GM21825 (cell line): ENCODE data around the gene ERAL1.
"Not testable (repeated sequence)": the region's sequence is repeated elsewhere in the genome, so short reads cannot be mapped to it uniquely, and the experiment has no call there.

ENCODE experiments used
- ATAC-seq: cut with Tn5 transposase; IDR thresholded peaks from one replicate; pipeline ENCODE4 v1.9.1; 2021; ENCODE audit warnings: mild to moderate bottlenecking, moderate library complexity; ENCODE audit not compliant: unreplicated experiment

Gene ERAL1

GRCh38 chr17:28878158-28878910, 23.5 kb downstream of the ERAL1 start:
- no peak for ATAC-seq

GRCh38 chr17:28878981-28879380, 24.2 kb downstream of the ERAL1 start:
- ATAC-seq, result no peak

DNA sequence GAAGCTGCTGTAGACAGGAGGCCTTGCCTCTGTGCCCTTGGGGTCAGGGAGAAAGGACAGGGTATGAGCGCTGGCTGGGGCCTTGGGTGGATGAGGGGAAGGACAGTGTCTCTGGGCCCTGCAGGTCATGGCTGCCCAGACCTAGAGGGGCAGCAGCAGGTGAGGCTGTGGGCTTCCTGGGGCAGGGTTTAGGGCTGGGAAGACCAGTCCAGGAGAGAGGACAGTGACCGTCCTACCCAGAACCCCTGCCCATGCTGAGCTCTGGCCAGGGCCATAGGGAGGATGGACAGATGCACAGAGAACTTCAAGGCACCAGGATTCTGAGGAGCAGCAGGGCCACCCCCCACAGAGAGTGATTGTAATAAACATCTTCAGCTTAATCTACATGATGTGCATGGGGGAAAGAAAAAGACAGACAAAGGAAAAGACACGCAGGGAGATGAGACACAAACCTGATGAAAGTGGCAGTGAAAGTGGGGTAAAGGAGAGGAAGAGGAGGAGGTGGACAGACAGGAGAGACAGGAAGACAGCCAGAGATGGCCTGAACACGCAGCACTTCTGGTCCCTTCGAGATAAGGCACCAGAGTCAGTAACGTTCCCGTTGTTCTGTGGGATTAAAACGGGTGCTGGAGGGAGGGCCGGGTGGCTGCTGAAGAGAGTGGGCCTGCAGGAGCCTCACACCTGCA, 25.2 kb downstream of the ERAL1 start:
- no peak for ATAC-seq

DNA sequence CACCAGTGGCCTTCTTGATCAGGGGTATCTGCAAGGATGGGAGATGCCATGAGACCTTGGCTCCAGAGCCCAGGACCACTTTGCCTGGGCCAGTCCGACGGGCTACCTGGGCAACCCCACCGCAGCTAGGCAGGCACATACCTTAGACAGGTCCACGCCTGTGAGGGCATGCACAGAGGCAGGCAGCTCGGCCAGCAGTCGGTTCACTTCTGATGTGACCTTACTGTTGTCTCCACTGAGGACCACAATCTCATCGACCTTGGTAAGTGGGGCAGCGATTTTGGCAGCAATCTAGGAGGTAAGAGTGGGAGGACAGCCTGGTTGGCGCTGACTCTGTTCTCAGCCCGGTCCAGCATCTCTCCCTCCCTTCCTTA, 25.7 kb downstream of the ERAL1 start:
- no peak for ATAC-seq

GRCh38 chr17:28881533-28882056, 26.8 kb downstream of the ERAL1 start:
- ATAC-seq, result no peak

DNA sequence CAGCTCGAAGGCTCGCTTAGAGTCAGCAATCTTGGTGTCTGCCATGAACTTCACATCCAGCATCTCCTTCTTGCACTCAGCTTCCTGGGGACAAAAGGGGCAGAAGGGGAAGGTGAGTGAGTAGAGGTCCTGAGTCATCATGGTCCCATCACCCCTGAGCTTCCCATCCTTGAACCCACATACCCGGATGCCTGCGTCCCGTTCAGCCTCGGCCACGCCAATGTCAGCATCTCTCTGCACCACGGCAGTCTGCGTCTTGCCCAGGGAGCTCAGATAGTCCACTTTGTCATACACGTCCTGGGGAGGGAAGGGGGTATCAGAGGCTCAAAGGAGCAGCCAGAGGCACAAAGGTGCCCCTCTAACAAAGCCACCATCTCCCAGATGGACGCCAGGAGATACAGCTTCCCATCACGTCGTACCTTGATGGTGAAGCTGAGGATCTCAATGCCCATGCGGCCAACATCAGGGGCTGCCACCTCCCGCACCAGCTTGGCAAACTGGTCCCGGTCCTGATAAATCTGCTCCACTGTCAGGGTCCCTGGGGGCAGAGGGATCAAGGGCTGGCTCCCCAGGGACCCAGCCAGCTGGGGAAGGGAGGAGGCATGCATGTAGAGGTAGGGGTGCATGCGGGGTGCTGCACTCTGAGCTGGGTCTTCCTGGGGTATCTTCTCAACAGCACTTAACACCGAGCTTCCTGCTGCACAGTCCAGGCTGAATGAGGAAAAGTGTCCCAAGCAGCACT, 27.5 kb downstream of the ERAL1 start:
- ATAC-seq, result no peak

DNA sequence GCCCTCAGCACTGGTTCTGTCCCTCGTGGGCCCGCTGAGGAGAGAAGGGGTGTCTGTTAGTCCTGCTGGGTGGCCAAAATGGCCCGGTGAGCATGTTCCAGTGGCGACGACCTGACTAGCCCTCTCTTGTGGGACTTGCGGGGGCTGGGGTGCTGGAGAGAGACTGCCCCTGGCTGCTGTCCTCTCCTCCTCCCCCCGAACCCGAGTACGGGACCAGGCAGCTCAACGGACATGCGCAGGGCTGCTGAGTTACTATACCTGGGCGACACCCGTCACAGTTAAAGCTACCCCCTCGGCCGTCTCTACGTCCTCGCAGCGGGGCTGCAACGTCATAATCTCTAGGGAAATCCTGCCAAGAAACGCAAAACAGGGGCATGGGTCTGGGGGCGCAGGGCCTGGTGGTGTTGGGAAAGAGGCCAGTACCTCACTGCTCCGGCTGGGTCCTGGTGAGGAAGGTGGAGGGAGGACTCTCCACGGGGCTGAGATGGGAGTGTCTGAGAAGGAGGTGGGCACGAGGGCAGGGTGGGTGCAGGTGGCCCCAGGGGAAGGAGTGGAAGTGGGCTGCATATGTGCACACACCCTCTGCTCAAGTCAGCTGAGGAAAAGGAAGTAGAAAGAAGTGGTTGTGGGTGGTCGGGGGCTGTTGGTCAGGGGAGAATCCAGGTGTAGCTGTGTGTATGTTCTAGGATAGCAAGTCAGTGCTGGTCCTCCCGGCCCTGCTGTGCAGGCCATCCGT, 29.3 kb downstream of the ERAL1 start:
- ATAC-seq, result no peak

- no peak for ATAC-seq
Observed at GRCh38 chr17:28885363-28885762, 30.5 kb downstream of the ERAL1 start.

DNA sequence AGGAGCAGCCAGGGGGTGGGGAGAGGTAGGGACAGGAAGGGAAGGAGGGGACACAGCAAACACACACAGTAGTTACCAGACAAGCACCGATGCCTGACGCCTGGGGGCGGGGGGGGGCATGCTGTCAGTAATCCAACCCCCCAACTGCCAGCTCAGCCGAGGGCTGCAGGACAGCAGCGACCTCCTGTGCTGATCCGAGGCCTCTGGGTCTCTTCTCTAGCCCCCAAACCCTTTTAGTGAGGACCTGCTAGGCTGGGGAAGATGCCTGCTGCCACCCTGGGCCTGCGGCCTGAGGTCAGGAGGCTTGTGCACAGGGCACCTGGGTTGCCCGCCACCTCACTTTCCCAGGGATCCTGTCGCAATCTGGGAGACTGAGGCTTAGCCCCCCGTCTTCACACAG, 31.1 kb downstream of the ERAL1 start:
- ATAC-seq, result no peak

- no peak for ATAC-seq
Observed at GRCh38 chr17:28887871-28888471, 33.2 kb downstream of the ERAL1 start.

- ATAC-seq, result no peak
Observed at GRCh38 chr17:28888832-28889231, 34.0 kb downstream of the ERAL1 start.

DNA sequence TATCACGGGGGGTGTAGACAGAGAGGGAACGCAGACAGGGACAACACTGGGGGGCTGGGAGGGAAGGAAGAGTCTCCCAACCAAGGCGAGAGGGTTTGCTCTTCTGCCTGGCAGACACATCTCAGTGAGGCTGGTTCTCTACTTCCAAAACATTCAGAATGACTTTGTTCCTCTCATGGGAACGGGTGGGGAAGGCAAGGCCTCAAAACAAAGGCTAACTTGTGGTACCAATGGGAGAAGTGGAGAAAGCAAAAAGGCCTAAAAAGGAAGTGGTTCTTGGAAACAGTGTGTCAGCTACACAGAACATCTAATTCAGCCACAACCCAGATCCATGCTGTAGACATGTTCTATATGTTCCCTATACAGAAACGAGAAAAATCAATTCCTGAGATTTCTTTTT, 35.2 kb downstream of the ERAL1 start:
- ATAC-seq, result no peak

DNA sequence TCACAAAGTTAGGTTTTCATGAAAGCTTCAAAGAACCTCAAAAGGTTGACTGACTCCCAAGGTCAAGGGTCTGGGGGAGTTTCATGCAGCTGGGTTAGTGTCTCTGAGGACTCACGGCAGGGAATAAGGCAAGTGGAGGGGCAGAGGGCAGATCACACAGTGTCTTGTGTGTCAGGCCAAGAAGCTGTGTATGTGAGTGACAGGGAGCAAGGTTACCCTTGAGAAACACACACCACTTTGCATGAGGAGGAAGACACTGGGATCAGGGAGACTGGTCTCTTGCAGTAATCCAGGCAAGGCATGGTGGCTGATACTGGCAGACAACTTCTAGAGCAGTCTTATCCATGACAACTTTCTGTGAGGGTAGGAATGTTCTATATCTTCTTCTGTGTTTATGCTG, 36.4 kb downstream of the ERAL1 start:
- no peak for ATAC-seq

DNA sequence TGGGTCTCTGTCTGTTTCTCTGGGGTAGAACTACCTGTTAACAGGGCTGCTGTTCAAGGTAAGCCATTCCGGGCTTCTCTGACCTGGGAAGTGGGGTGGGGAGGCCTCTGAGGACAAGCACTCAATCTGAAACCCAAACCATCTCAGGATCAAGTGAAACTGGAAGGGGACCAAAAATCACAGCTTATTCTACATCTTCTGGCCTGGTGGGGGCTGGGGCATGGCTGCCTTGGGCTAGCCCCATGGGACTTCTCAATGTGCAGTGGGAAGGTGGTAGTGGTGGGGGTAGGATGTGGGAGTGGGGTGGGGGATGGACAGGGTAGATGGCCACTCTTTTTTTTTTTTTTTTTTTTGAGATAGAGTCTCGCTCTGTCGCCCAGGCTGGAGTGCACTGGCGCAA, 37.2 kb downstream of the ERAL1 start:
- ATAC-seq, result no peak

GRCh38 chr17:28893248-28894183, 38.7 kb downstream of the ERAL1 start:
- not testable (repeated sequence) for ATAC-seq

GRCh38 chr17:28895794-28896447, 41.1 kb downstream of the ERAL1 start:
- ATAC-seq, result no peak

DNA sequence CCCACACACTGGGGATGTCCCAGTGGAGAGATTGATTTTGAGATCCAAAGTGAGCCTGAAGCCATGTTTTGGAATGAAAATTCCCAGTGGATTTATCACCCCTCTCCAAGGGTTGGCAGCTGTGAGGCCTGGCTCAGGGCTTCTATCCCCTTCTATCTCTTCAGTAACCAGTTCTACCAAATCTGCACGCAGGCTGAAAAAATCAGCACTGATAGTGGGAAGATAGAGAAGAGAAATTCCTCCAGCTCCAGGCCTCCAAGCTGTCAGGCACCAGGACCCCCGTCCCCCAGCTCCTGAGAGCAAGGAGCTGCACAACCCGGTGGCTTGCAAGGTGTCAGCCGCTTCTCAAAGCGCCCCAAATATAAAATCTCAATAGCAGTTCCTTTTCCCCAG, 41.7 kb downstream of the ERAL1 start:
- ATAC-seq, result no peak

- no peak for ATAC-seq
Observed at GRCh38 chr17:28896884-28897768, 42.3 kb downstream of the ERAL1 start, which contains the start of gene FLOT2. FLOT2 (minus strand) TSS chr17:28897733; CDS start chr17:28897574, 159 bp downstream.
